GM18861 (cell line): Measurements from ENCODE around the gene ALG6.

Experiments used
- ATAC-seq: cut with Tn5 transposase; IDR thresholded peaks from one replicate; pipeline ENCODE4 v1.9.1; 2021; ENCODE audit not compliant: unreplicated experiment

The ALG6 gene

DNA sequence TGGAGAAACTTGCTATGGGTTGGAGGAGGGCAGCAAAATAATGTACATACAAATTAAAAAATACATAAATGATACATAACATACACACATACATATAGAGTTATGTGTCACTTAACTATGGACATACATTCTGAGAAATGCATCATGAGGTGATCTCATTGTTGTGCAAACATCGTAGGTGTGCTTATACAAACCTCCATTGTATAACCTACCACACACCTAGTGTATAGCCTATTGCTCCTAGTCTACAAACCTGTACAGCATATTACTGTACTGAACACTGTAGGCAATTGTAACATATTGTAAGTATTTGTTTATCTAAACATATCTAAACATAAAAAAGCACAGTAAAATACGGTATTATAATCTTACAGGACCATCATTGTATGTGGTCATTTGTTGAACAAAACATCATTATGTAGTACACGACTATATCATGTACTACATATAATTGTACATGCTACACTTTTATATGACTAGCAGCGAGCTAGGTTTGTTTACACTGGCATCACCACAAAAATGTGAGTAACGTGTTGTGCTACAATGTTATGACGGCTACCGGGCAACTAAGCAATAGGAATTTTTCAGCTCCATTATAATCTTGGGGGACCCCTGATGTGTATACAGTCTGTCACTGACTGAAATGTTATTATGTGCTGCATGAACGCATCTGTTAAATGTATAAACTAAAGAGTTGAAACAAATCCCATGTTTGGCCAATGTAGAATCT, 120.1 kb downstream of the ALG6 start:
- no peak for ATAC-seq
